Activated CD4-positive, alpha-beta T cell treated with anti-CD3 and anti-CD28 coated beads for 36 hours (primary cell): ENCODE measurements around the gene RPS15. TPM values are rescaled to one million over a fixed set of nuclear protein-coding genes. Genes with fewer than 3 reads are reported as not detected.

ENCODE experiments used
- ATAC-seq: fragments of 200-7000 bp; cut with Tn5 transposase; one replicate; pipeline ENCODE4 v1.10.0; 2021; ENCODE audit warnings: mild to moderate bottlenecking, moderate library complexity
- CTCF ChIA-PET: fragments of 350-600 bp; sonication (Branson Sonifier 250); formaldehyde crosslinking; loops from one replicate; lab custom pipeline; 2021; ENCODE audit warnings: antibody characterized with exemption; lab: Charles Lee
- POLR2A ChIA-PET: fragments of 350-600 bp; sonication (Branson Sonifier 250); formaldehyde crosslinking; loops from one replicate; lab custom pipeline; 2021; ENCODE audit warnings: antibody characterized with exemption, inconsistent platforms; lab: Charles Lee
- DNase-seq: peaks from one replicate; pipeline ENCODE4 v3.0.0-alpha.2; 2020
- H3K27ac Mint-ChIP-seq: one replicate; pipeline ENCODE4 v1.8.0; 2021; ENCODE audit warnings: mixed read lengths
- H3K27me3 Mint-ChIP-seq: one replicate; pipeline ENCODE4 v1.8.0; 2021; ENCODE audit warnings: mixed read lengths
- H3K36me3 Mint-ChIP-seq: one replicate; pipeline ENCODE4 v1.8.0; 2021; ENCODE audit warnings: low read depth, mixed read lengths
- H3K4me1 Mint-ChIP-seq: one replicate; pipeline ENCODE4 v1.8.0; 2021; ENCODE audit warnings: mixed read lengths
- H3K4me3 Mint-ChIP-seq: one replicate; pipeline ENCODE4 v1.8.0; 2021; ENCODE audit warnings: mild to moderate bottlenecking, moderate library complexity, mixed read lengths
- H3K9me3 Mint-ChIP-seq: one replicate; pipeline ENCODE4 v1.8.0; 2021; ENCODE audit warnings: low read depth, mixed read lengths
- intact Hi-C, 2 experiments: fragments of 100-400 bp; cut with DNase I in 1 of 2; cut with micrococcal nuclease in 1 of 2; formaldehyde crosslinking; loops; one replicate each; pipeline versions ENCODE4 v1.14.2 to v1.15.1; 2022 to 2024; cut with DNase I, micrococcal nuclease
- total RNA-seq, 2 experiments: library from RNA; stranded (reverse); gene quantifications; one replicate each; pipeline ENCODE4 v1.2.3, GENCODE V29; 2021

The RPS15 gene
- total RNA-seq, 2 experiments from 2014 or later: 1,716 to 1,858 TPM

- H3K9me3 Mint-ChIP-seq: no peaks in the 10 kb centered on the region
- intact Hi-C loops: no loop called here
- H3K27me3 Mint-ChIP-seq: peaks cover 46% of the 10 kb centered on the region
- peak; percentile 15 for ATAC-seq
- CTCF ChIA-PET: interaction anchor here (0.5 kb wide), 1 partner anchor 53 kb away, joined by 3 read pairs; no protein-coding TSS in a partner anchor
- no peaks in the 10 kb centered on the region for H3K36me3 Mint-ChIP-seq
- POLR2A ChIA-PET: no interaction called here
- no peak within 1 kb of the TSS for H3K4me3 Mint-ChIP-seq
- H3K4me1 Mint-ChIP-seq: peaks cover 14% of the 10 kb centered on the region
- no peak within 1 kb of the TSS for H3K27ac Mint-ChIP-seq
- peak; percentile 57 for DNase-seq
These were observed 11.6 kb downstream of the RPS15 start, which contains the start of gene APC2 for GRCh38 chr19:1449467-1450442. Gene APC2, plus strand, starts transcription at chr19:1450121. Its CDS starts 2,881 bp downstream, at chr19:1453002.

- ATAC-seq (no peak), DNase-seq (no peak)
- intact Hi-C loops: no loop called here
- H3K9me3 Mint-ChIP-seq: no peaks in the 10 kb centered on the region
- no peak overlapping the region for H3K27ac Mint-ChIP-seq
- H3K27me3 Mint-ChIP-seq: peaks cover 54% of the 10 kb centered on the region
- CTCF ChIA-PET: interaction anchor here (0.6 to 1.0 kb wide), 3 partner anchors 13 to 387 kb away, joined by 3 to 4 read pairs (median 3); no protein-coding TSS in a partner anchor
- no peaks in the 10 kb centered on the region for H3K36me3 Mint-ChIP-seq
- no peak overlapping the region for H3K4me3 Mint-ChIP-seq
- H3K4me1 Mint-ChIP-seq: peaks cover 16% of the 10 kb centered on the region
- POLR2A ChIA-PET: no interaction called here
These were observed 12.8 kb downstream of the RPS15 start for GRCh38 chr19:1450735-1451731.

GRCh38 chr19:1451916-1452801, 14.0 kb downstream of the RPS15 start:
- Mint-ChIP-seq H3K27me3 (peaks cover 53% of the 10 kb centered on the region), H3K27ac (no peak overlapping the region), H3K36me3 (no peaks in the 10 kb centered on the region), H3K4me3 (no peak overlapping the region), H3K4me1 (peaks cover 16% of the 10 kb centered on the region), H3K9me3 (no peaks in the 10 kb centered on the region)
- POLR2A ChIA-PET: interaction anchor here (0.7 kb wide), 1 partner anchor 294 kb away, joined by 3 read pairs; no protein-coding TSS in a partner anchor
- intact Hi-C loops: no loop called here
- DNase-seq (no peak), ATAC-seq (no peak)
- CTCF ChIA-PET: interaction anchor here (1.0 to 1.2 kb wide), 2 partner anchors 10 to 13 kb away, joined by 3 read pairs; no protein-coding TSS in a partner anchor

GRCh38 chr19:1452802-1453524, 14.8 kb downstream of the RPS15 start:
- no peak for DNase-seq
- Mint-ChIP-seq H3K9me3 (no peaks in the 10 kb centered on the region), H3K4me3 (no peak overlapping the region), H3K27ac (no peak overlapping the region), H3K36me3 (no peaks in the 10 kb centered on the region), H3K27me3 (peaks cover 51% of the 10 kb centered on the region), H3K4me1 (peaks cover 14% of the 10 kb centered on the region)
- no peak for ATAC-seq
- intact Hi-C loops: no loop called here
- ChIA-PET CTCF (interaction anchor here (1.0 to 1.2 kb wide), 3 partner anchors 8 to 13 kb away, joined by 3 to 7 read pairs (median 3); no protein-coding TSS in a partner anchor), POLR2A (interaction anchor here (0.7 kb wide), 2 partner anchors 8 to 294 kb away, joined by 3 to 4 read pairs; no protein-coding TSS in a partner anchor)

GRCh38 chr19:1453525-1454364, 15.5 kb downstream of the RPS15 start:
- Mint-ChIP-seq H3K36me3 (no peaks in the 10 kb centered on the region), H3K27me3 (peaks cover 50% of the 10 kb centered on the region), H3K4me1 (peaks cover 15% of the 10 kb centered on the region), H3K9me3 (no peaks in the 10 kb centered on the region), H3K4me3 (no peak overlapping the region), H3K27ac (no peak overlapping the region)
- ATAC-seq (no peak), DNase-seq (peak; percentile 46)
- intact Hi-C loops: no loop called here
- POLR2A ChIA-PET: interaction anchor here (0.7 kb wide), 1 partner anchor 9 kb away, joined by 4 read pairs; no protein-coding TSS in a partner anchor
- CTCF ChIA-PET: interaction anchor here (0.7 to 1.2 kb wide), 2 partner anchors 9 to 319 kb away, joined by 4 to 7 read pairs; no protein-coding TSS in a partner anchor

GRCh38 chr19:1455002-1455335, 16.8 kb downstream of the RPS15 start:
- H3K27ac Mint-ChIP-seq: no peak overlapping the region
- H3K27me3 Mint-ChIP-seq: peaks cover 45% of the 10 kb centered on the region
- no peak overlapping the region for H3K4me3 Mint-ChIP-seq
- H3K4me1 Mint-ChIP-seq: peaks cover 15% of the 10 kb centered on the region
- peak; percentile 2 for ATAC-seq
- ChIA-PET POLR2A (interaction anchor here (0.6 to 1.3 kb wide), 2 partner anchors 12 to 276 kb away, joined by 3 to 6 read pairs; no protein-coding TSS in a partner anchor), CTCF (interaction anchor here (0.6 kb wide), 1 partner anchor 849 kb away, joined by 4 read pairs; no protein-coding TSS in a partner anchor)
- no peaks in the 10 kb centered on the region for H3K9me3 Mint-ChIP-seq
- intact Hi-C loops: loop anchor here in 1 of 2 experiments (1.0 kb wide), 1 partner anchor 24 kb away; the partner anchor contains the start of gene C19orf25
- no peaks in the 10 kb centered on the region for H3K36me3 Mint-ChIP-seq
- DNase-seq: peak; percentile 53

GRCh38 chr19:1455336-1456120, 17.3 kb downstream of the RPS15 start:
- CTCF ChIA-PET: interaction anchor here (1.0 to 1.5 kb wide), 2 partner anchors 9 to 19 kb away, joined by 3 to 5 read pairs; no protein-coding TSS in a partner anchor
- no peak overlapping the region for H3K27ac Mint-ChIP-seq

GRCh38 chr19:1456121-1456900, 18.1 kb downstream of the RPS15 start:
- H3K36me3 Mint-ChIP-seq: no peaks in the 10 kb centered on the region
- H3K4me1 Mint-ChIP-seq: peaks cover 12% of the 10 kb centered on the region
- POLR2A ChIA-PET: interaction anchor here (1.3 kb wide), 1 partner anchor 10 kb away, joined by 6 read pairs; no protein-coding TSS in a partner anchor
- CTCF ChIA-PET: interaction anchor here (1.0 to 1.5 kb wide), 2 partner anchors 9 to 19 kb away, joined by 3 to 5 read pairs; no protein-coding TSS in a partner anchor
- no peak overlapping the region for H3K4me3 Mint-ChIP-seq
- H3K27me3 Mint-ChIP-seq: peaks cover 35% of the 10 kb centered on the region
- H3K27ac Mint-ChIP-seq: no peak overlapping the region
- ATAC-seq (no peak), DNase-seq (no peak)
- intact Hi-C loops: no loop called here
- H3K9me3 Mint-ChIP-seq: no peaks in the 10 kb centered on the region

More at GRCh38 chr19:1455336-1456120, 17.3 kb downstream of the RPS15 start:
- H3K4me1 Mint-ChIP-seq: peaks cover 15% of the 10 kb centered on the region
- intact Hi-C loops: loop anchor here in 1 of 2 experiments (1.0 kb wide), 1 partner anchor 24 kb away; the partner anchor contains the start of gene C19orf25
- POLR2A ChIA-PET: interaction anchor here (0.6 to 1.3 kb wide), 2 partner anchors 11 to 277 kb away, joined by 3 to 6 read pairs; no protein-coding TSS in a partner anchor
- no peaks in the 10 kb centered on the region for H3K36me3 Mint-ChIP-seq
- no peaks in the 10 kb centered on the region for H3K9me3 Mint-ChIP-seq
- peak; percentile 85 for DNase-seq
- ATAC-seq: peak; percentile 82
- peaks cover 41% of the 10 kb centered on the region for H3K27me3 Mint-ChIP-seq
- peak overlapping the region; percentile 14 for H3K4me3 Mint-ChIP-seq
